Heart left ventricle (tissue), 16 donors: ENCODE measurements around the gene KRT35. TPM values are rescaled to one million over a fixed set of nuclear protein-coding genes. Genes with fewer than 3 reads are reported as not detected.

Source experiments
- ATAC-seq, 4 donors: fragments of 200-7000 bp; cut with Tn5 transposase; one replicate each; pipeline ENCODE4 v1.9.1; 2020 to 2022; ENCODE audit warnings: moderate library complexity in 4 of 4, mild to moderate bottlenecking in 3 of 4, moderate number of reproducible peaks in 1 of 4
- DNase-seq, 5 donors: peaks; one replicate each; pipeline ENCODE4 v3.0.0-alpha.2; 2020
- H3K27ac ChIP-seq, 12 donors: fragments of 200-600 bp; sonication (generic) in 4 of 12; one replicate each; pipeline versions ENCODE4 v1.5.0 to v1.8.0; 2016 to 2022; ENCODE audit warnings: mild to moderate bottlenecking in 2 of 12
- H3K27me3 ChIP-seq, 9 donors: fragments of 200-600 bp; sonication (generic) in 2 of 9; one replicate each; pipeline versions ENCODE4 v1.5.1 to v1.8.0; 2016 to 2022; ENCODE audit warnings: mild to moderate bottlenecking in 3 of 9
- H3K36me3 ChIP-seq, 9 donors: fragments of 200-600 bp; sonication (generic) in 2 of 9; one replicate each; pipeline versions ENCODE4 v1.5.0 to v1.8.0; 2018 to 2022; ENCODE audit warnings: mild to moderate bottlenecking in 2 of 9
- H3K4me1 ChIP-seq, 12 donors: fragments of 200-600 bp; sonication (generic) in 4 of 12; one replicate each; pipeline versions ENCODE4 v1.5.0 to v1.8.0; 2016 to 2022; ENCODE audit warnings: mild to moderate bottlenecking in 3 of 12
- H3K4me3 ChIP-seq, 12 donors: fragments of 200-600 bp; sonication (generic) in 4 of 12; one replicate each; pipeline versions ENCODE4 v1.5.0 to v1.8.0; 2017 to 2022; ENCODE audit warnings: mild to moderate bottlenecking in 9 of 12, moderate library complexity in 4 of 12
- H3K9me3 ChIP-seq, 12 donors: fragments of 200-600 bp; sonication (generic) in 4 of 12; one replicate each; pipeline versions ENCODE4 v1.5.0 to v1.8.0; 2016 to 2022; ENCODE audit warnings: mild to moderate bottlenecking in 1 of 12
- POLR2A ChIP-seq, 2 donors: fragments of 450-650 bp; IDR thresholded peaks; one replicate each; pipeline ENCODE4 v1.6.1; 2017; ENCODE audit warnings: antibody characterized with exemption in 2 of 2, mild to moderate bottlenecking in 2 of 2, moderate library complexity in 2 of 2
- WGBS, 4 donors: extraction: QIAGEN DNeasy Blood & Tissue Kit in 2 of 4; methylation state at CpG; one replicate each; pipeline versions ENCODE4 v1.1.5 to v1.1.7; 2013 to 2018; 5-methylcytosine and 5-hydroxymethylcytosine counted together
- intact Hi-C, 10 donors: fragments of 100-400 bp; cut with DNase I; formaldehyde crosslinking; loops; one replicate each; pipeline versions ENCODE4 v1.11.1 to v1.14.2; 2022
- polyA plus RNA-seq, 2 donors: library from polyadenylated mRNA; stranded (reverse); fragments of 200-250 nt; gene quantifications; one replicate each; pipeline ENCODE4 v1.2.3, GENCODE V29; 2013
- total RNA-seq, 9 donors: library from RNA; depleted of rRNA in 2 of 9; stranded (reverse); fragments of >200 nt in 2 of 9; fragmentation: NEBNext Ultra II Directional in 3 of 9; extraction: Animal tissue kit (Norgen Biotek cat#: 25700) in 3 of 9; gene quantifications; one replicate each; pipeline versions ENCODE4 v1.1.0 to v1.2.4, GENCODE V29; 2016 to 2023
- TF ChIP-seq, protein P1 (sequence below), 12 donors: fragments of 200-600 bp; sonication (generic) in 4 of 12; IDR thresholded peaks; one replicate each; pipeline versions ENCODE4 v1.5.0 to v1.8.0; 2018 to 2022; ENCODE audit warnings: antibody characterized with exemption in 12 of 12, mild to moderate bottlenecking in 5 of 12
- donor health status: ischemic (EF 13 %, LVEDD 7.1; RV severe dilation, severe dysfunction).
- donor health status: healthy with polysubstance abuse.
- donor health status: DM: no; HTN: yes; CAD: no.
- donor health status: DM: no; HTN: no; CAD: no.
- donor health status: ischemic (EF 25% LVEDD 6.9; RV normal size, moderate dysfunction).
- donor health status: ischemic (EF 25% LVEDD 5.7; RV mildly dilated, moderate dysfunction).
- donor health status: healthy.
- donor health status: DM: yes; HTN: yes; CAD: no.
- donor health status: ischemic (EF 35%, LVEDD 5.7; RV mildly dilated, moderate dysfunction).
- donor health status: nonischemic (EF 11% LVEDD 7.7; RV severe dilation, severe dysfunction).
- donor health status: DM: yes; HTN: yes; CAD: no.
- donor health status: PGD.
- donor health status: ischemic (EF 29% LVEDD 5.4; RV normal size, mild dysfunction).
- donor health status: nonischemic (EF 23%, LVEDD 6.1; RV moderate dilation, normal function).

Gene KRT35
- total and polyA plus RNA-seq, 11 donors, result not detected

DNA sequence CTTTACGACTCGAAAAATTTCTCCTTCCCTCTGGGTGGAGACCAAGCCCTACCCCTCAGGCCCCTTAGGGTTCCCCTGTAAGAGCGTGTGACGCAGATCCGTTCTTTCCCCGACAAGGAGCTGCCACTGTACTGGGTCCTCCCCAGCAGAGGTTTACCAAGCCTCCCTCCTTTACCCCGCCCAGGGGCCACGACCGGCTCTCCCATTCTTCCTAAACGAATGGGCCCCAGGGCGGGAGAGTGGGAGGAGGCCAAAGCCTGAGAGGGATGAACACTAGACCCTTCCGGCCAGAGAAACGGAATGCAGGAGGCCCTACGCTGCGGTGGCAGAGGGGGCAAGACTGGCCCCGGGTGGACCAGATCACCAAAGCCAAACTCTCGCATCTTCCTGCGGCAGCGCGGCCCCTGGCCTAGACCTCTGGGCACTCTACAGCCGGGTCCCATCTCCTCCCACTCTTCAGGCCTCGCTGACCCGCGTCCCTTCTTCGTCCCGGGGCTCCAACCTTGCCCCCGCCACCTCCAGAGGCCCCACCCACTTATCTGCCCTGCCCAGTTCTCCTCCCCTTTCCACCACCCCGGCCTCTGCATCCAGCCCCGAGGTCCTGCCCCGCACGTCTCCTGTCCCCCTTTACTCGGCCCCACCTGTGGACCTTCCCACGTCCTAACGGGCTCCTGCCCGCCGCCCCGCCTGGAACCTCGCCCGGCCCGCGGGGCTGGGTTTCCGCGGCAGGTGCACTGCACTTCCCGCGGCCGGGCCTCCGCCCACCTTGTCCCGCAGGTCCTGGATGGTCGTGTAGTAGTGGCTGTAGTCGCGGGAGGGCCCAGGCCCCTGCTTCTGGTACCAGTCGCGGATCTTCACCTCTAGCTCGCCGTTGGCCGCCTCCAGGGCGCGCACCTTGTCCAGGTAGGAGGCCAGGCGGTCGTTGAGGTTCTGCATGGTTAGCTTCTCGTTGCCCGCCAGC, 46.4 kb upstream of the KRT35 start:
- no peak for TF ChIP-seq POLR2A (IDR thresholded peaks at IDR 0.05)
- intact Hi-C loops, result no loop called here
- Histone ChIP-seq H3K9me3 (no peaks in the 10 kb centered on the region), H3K27me3 (peaks cover 15 to 73% (median 48%) of the 10 kb centered on the region in 9 donors), H3K4me1 (peaks cover 0 to 15% (median 4%) of the 10 kb centered on the region in 12 donors), H3K27ac (no peak overlapping the region), H3K4me3 (peak overlapping the region in 7 of 12 donors; percentile 10 to 37 (median 16)), H3K36me3 (no peaks in the 10 kb centered on the region)
- DNase-seq (peak in 1 of 5 donors; percentile 17), ATAC-seq (peak in 1 of 4 donors; percentile 36)
- WGBS, 4 donors, result 5 to 9% (median 6%) methylated on average over 55 to 62 of the region's 62 CpGs

DNA sequence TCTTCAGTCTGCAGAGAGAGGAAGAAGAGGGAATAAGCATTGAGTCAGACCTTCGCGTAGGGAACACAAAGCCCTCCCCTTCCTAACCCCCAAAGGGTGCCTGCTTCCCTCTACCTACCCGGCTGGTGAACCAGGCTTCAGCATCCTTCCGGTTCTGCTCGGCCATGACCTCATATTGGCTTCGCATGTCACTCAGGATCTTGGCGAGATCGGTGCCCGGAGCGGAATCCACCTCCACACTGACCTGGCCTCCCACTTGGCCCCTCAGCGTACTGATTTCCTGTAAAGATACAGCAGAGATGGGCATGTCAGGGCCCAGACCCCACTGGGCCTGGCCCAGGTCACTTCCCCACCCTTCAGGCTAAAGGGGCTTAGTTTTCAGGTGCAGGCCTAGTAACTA, 43.3 kb upstream of the KRT35 start:
- intact Hi-C loops, result no loop called here
- H3K36me3 ChIP-seq, result no peaks in the 10 kb centered on the region
- 82 to 84% (median 83%) methylated on average over 9 to 11 of the region's 11 CpGs for WGBS, 4 donors
- H3K4me1 ChIP-seq, result peaks cover 0 to 15% (median 4%) of the 10 kb centered on the region in 12 donors
- TF ChIP-seq, protein P1, sequence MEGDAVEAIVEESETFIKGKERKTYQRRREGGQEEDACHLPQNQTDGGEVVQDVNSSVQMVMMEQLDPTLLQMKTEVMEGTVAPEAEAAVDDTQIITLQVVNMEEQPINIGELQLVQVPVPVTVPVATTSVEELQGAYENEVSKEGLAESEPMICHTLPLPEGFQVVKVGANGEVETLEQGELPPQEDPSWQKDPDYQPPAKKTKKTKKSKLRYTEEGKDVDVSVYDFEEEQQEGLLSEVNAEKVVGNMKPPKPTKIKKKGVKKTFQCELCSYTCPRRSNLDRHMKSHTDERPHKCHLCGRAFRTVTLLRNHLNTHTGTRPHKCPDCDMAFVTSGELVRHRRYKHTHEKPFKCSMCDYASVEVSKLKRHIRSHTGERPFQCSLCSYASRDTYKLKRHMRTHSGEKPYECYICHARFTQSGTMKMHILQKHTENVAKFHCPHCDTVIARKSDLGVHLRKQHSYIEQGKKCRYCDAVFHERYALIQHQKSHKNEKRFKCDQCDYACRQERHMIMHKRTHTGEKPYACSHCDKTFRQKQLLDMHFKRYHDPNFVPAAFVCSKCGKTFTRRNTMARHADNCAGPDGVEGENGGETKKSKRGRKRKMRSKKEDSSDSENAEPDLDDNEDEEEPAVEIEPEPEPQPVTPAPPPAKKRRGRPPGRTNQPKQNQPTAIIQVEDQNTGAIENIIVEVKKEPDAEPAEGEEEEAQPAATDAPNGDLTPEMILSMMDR (IDR thresholded peaks at IDR 0.05), result no peak
- TF ChIP-seq POLR2A (IDR thresholded peaks at IDR 0.05), result no peak
- no peaks in the 10 kb centered on the region for H3K9me3 ChIP-seq
- ATAC-seq (no peak), DNase-seq (peak in 1 of 5 donors; percentile 3)
- H3K4me3 ChIP-seq, result no peak overlapping the region
- H3K27ac ChIP-seq, result no peak overlapping the region
- H3K27me3 ChIP-seq, result peaks cover 15 to 70% (median 39%) of the 10 kb centered on the region in 9 donors

DNA sequence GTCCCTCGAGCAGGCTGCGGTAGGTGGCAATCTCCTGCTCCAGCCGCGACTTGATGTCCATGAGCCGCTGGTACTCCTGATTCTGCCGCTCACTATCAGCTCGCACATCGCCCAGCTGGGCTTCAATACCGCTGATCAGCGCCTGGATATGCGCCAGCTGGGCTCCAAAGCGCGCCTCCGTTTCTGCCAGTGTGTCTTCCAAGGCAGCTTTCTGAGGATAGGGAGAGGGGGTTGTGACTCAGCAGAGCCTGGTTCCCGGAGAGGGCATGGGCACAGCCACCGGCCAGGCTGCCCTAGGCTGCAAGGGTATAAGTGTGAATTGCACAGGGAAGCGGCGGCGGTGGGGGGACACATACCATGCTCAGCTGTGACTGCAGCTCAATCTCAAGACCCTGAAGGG, 42.8 kb upstream of the KRT35 start:
- peaks cover 0 to 15% (median 4%) of the 10 kb centered on the region in 12 donors for H3K4me1 ChIP-seq
- H3K9me3 ChIP-seq, result no peaks in the 10 kb centered on the region
- intact Hi-C loops, result no loop called here
- peaks cover 15 to 65% (median 34%) of the 10 kb centered on the region in 9 donors for H3K27me3 ChIP-seq
- no peaks in the 10 kb centered on the region for H3K36me3 ChIP-seq
- H3K4me3 ChIP-seq, result no peak overlapping the region
- no peak for TF ChIP-seq POLR2A (IDR thresholded peaks at IDR 0.05)
- TF ChIP-seq, protein P1 (IDR thresholded peaks at IDR 0.05), result no peak
- ATAC-seq (no peak), DNase-seq (peak in 1 of 5 donors; percentile 14)
- H3K27ac ChIP-seq, result no peak overlapping the region
- WGBS, 4 donors, result 80 to 84% (median 82%) methylated on average over 17 to 19 of the region's 19 CpGs

DNA sequence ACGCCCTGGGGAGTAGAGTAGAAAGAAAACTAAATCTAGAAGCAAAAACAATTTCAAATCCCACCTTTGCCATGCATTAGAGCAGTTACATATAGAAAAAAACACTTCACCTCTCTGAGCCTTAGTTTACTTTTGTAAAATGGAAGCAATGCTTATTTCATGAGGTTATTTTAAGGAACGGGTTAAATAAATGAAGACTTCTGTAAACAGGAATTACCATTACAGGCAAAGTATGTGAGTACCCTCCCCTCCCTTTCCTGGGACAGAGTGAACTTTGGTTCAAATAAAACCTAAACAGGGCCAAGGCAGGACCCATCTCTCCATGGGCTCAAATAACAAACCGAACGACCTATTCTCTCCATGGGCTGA, 42.3 kb upstream of the KRT35 start:
- no peaks in the 10 kb centered on the region for H3K36me3 ChIP-seq
- H3K9me3 ChIP-seq, result no peaks in the 10 kb centered on the region
- DNase-seq (no peak), ATAC-seq (no peak)
- no peak for TF ChIP-seq POLR2A (IDR thresholded peaks at IDR 0.05)
- no peak overlapping the region for H3K27ac ChIP-seq
- intact Hi-C loops, result no loop called here
- H3K4me3 ChIP-seq, result no peak overlapping the region
- H3K27me3 ChIP-seq, result peaks cover 12 to 59% (median 28%) of the 10 kb centered on the region in 9 donors
- 70 to 84% (median 74%) methylated on average over 4 of the region's 4 CpGs for WGBS, 4 donors
- peaks cover 0 to 12% (median 4%) of the 10 kb centered on the region in 12 donors for H3K4me1 ChIP-seq
